ENCODE data around the gene UBB. TPM values are rescaled to one million over a fixed set of nuclear protein-coding genes. Genes with fewer than 3 reads are reported as not detected.

Gene UBB
- total and polyA plus RNA-seq, 9 of the 15 experiments (the other 6 are each of a cell fraction or from before 2014, with no cell fraction given) = 1,069 to 4,143 (median 1,696) TPM

DNA sequence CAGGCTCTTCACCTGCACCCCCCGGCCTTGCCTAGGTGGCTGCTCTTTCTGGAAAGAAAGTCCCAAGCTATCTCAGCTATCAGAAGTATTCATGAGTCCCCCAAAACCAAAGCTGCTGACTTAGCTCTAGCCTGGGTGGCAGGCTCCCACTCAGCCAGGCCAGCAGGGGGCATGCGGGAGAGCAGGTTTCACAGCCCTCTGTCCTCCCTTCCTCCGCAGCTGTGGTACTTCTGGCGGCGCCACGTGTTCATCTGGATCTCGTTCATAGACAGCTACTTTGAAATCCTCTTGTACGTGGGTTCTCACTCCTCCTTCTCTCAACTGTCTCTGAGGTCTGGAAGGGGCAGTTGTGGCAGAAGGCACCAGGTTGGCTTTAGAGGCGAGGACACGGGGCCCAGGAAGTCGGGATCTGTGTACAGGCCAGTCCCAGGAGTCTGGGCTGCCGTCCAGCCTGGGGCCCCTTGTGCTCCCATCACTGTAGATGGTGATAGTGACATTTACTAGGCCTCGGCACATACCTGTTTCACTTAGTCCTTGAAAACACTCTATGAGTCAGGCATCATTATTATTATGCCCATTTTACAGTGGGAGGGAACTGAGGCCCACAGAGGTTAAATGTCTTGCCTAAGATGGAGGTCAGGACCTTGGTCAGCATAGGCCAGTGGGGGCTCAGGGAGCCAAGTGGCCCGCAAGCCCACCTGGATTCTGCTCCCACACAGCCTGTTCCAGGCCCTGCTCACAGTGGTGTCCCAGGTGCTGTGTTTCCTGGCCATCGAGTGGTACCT, 47.4 kb downstream of the UBB start (continued):
- TF ChIP-seq, protein P1, sequence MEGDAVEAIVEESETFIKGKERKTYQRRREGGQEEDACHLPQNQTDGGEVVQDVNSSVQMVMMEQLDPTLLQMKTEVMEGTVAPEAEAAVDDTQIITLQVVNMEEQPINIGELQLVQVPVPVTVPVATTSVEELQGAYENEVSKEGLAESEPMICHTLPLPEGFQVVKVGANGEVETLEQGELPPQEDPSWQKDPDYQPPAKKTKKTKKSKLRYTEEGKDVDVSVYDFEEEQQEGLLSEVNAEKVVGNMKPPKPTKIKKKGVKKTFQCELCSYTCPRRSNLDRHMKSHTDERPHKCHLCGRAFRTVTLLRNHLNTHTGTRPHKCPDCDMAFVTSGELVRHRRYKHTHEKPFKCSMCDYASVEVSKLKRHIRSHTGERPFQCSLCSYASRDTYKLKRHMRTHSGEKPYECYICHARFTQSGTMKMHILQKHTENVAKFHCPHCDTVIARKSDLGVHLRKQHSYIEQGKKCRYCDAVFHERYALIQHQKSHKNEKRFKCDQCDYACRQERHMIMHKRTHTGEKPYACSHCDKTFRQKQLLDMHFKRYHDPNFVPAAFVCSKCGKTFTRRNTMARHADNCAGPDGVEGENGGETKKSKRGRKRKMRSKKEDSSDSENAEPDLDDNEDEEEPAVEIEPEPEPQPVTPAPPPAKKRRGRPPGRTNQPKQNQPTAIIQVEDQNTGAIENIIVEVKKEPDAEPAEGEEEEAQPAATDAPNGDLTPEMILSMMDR (IDR thresholded peaks at IDR 0.05 in 2 of 3, conservative IDR thresholded peaks at IDR 0.05 in 1 of 3; ENCODE audit: insufficient read depth in 2 of 3, low read depth in 1 of 3, low read length in 3 of 3) = peak; percentile 68 to 77 (median 76)
- TF ChIP-seq ZNF316 (IDR thresholded peaks at IDR 0.05) = peak; percentile 48
- TF ChIP-seq ZNF324 (CRISPR knock-in tag; IDR thresholded peaks at IDR 0.05) = no peak
- TF ChIP-seq, protein P2, sequence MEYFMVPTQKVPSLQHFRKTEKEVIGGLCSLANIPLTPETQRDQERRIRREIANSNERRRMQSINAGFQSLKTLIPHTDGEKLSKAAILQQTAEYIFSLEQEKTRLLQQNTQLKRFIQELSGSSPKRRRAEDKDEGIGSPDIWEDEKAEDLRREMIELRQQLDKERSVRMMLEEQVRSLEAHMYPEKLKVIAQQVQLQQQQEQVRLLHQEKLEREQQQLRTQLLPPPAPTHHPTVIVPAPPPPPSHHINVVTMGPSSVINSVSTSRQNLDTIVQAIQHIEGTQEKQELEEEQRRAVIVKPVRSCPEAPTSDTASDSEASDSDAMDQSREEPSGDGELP (CRISPR knock-in tag; IDR thresholded peaks at IDR 0.05; ENCODE audit: borderline replicate concordance) = peak; percentile 81; the same call in 1 of the 2 replicates
- no peak for TF ChIP-seq RFX1 (IDR thresholded peaks at IDR 0.05)
- TF ChIP-seq SMC3 (conservative IDR thresholded peaks at IDR 0.05; ENCODE audit: insufficient read depth, low read depth, low read length) = peak; percentile 30; the same call in 1 of the 2 replicates
- TF ChIP-seq ZFX (CRISPR knock-in tag; IDR thresholded peaks at IDR 0.05) = peak; percentile 31; the same call in 1 of the 2 replicates
- TF ChIP-seq, protein P3, sequence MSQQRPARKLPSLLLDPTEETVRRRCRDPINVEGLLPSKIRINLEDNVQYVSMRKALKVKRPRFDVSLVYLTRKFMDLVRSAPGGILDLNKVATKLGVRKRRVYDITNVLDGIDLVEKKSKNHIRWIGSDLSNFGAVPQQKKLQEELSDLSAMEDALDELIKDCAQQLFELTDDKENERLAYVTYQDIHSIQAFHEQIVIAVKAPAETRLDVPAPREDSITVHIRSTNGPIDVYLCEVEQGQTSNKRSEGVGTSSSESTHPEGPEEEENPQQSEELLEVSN (IDR thresholded peaks at IDR 0.05; ENCODE audit: borderline replicate concordance in 1 of 2, extremely low read depth in 1 of 2, insufficient read depth in 1 of 2, insufficient read length in 1 of 2, low read depth in 1 of 2, low read length in 1 of 2, poor library complexity in 1 of 2, severe bottlenecking in 1 of 2) = peak; percentile 67 to 81
- TF ChIP-seq HNRNPUL1 (IDR thresholded peaks at IDR 0.05; ENCODE audit: low read length) = no peak
- peak; percentile 83 for TF ChIP-seq MYC (IDR thresholded peaks at IDR 0.05; ENCODE audit: low read depth, low read length)
- no peak for TF ChIP-seq MYC (CRISPR knock-in tag; IDR thresholded peaks at IDR 0.05; ENCODE audit: borderline replicate concordance, low read depth)
- TF ChIP-seq, protein P4, sequence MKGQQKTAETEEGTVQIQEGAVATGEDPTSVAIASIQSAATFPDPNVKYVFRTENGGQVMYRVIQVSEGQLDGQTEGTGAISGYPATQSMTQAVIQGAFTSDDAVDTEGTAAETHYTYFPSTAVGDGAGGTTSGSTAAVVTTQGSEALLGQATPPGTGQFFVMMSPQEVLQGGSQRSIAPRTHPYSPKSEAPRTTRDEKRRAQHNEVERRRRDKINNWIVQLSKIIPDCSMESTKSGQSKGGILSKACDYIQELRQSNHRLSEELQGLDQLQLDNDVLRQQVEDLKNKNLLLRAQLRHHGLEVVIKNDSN (CRISPR knock-in tag; IDR thresholded peaks at IDR 0.05) = peak; percentile 75
- TF ChIP-seq, protein P5, sequence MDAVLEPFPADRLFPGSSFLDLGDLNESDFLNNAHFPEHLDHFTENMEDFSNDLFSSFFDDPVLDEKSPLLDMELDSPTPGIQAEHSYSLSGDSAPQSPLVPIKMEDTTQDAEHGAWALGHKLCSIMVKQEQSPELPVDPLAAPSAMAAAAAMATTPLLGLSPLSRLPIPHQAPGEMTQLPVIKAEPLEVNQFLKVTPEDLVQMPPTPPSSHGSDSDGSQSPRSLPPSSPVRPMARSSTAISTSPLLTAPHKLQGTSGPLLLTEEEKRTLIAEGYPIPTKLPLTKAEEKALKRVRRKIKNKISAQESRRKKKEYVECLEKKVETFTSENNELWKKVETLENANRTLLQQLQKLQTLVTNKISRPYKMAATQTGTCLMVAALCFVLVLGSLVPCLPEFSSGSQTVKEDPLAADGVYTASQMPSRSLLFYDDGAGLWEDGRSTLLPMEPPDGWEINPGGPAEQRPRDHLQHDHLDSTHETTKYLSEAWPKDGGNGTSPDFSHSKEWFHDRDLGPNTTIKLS (IDR thresholded peaks at IDR 0.05; ENCODE audit: borderline replicate concordance, low read depth) = peak; percentile 63; the same call in 1 of the 2 replicates
- TF ChIP-seq RCOR1 (IDR thresholded peaks at IDR 0.05; ENCODE audit: borderline replicate concordance in 1 of 2, low read depth in 2 of 2, low read length in 2 of 2) = 0 out of 4 replicates have a peak, but pooled peaks of 1 of the 2 experiments have one; percentile 6

All from K562 (cell line).